Subcutaneous adipose tissue (tissue), 4 donors: ENCODE results near the gene OBSCN. TPM values are rescaled to one million over a fixed set of nuclear protein-coding genes. Genes with fewer than 3 reads are reported as not detected.

ENCODE experiments used
- CTCF ChIP-seq: fragments of 450-650 bp; IDR thresholded peaks from one replicate; pipeline ENCODE4 v1.5.1; 2016; ENCODE audit warnings: low read depth, mild to moderate bottlenecking, control low read depth, antibody characterized with exemption, moderate library complexity
- total RNA-seq, 4 donors: library from RNA; depleted of rRNA; stranded (reverse); fragments of >200 nt; gene quantifications; one replicate each; pipeline ENCODE4 v1.1.0, GENCODE V29; 2016

Gene OBSCN
- total RNA-seq, 4 donors from 2014 or later: 4.1 to 4.9 (median 4.7) TPM

GRCh38 chr1:228210712-228211530 is 3.1 kb downstream of the OBSCN start:
- no peak for TF ChIP-seq CTCF

- TF ChIP-seq CTCF: no peak
These were observed 3.9 kb downstream of the OBSCN start for GRCh38 chr1:228211531-228212414.

- TF ChIP-seq CTCF: no peak
These were observed 4.6 kb downstream of the OBSCN start for GRCh38 chr1:228212415-228212965.

- no peak for TF ChIP-seq CTCF
These were observed 5.4 kb downstream of the OBSCN start for GRCh38 chr1:228212966-228213844.

GRCh38 chr1:228213917-228214808 is 6.3 kb downstream of the OBSCN start:
- no peak for TF ChIP-seq CTCF
